Activated naive CD8-positive, alpha-beta T cell treated with anti-CD3 and anti-CD28 coated beads for 36 hours (primary cell): ENCODE data around the gene FAIM. TPM values are rescaled to one million over a fixed set of nuclear protein-coding genes. Genes with fewer than 3 reads are reported as not detected.
"Not testable (repeated sequence)": the region's sequence is repeated elsewhere in the genome, so short reads cannot be mapped to it uniquely, and the experiment has no call there.

Experiments
- DNase-seq: peaks from one replicate; pipeline ENCODE4 v3.0.0; 2021
- H3K27ac Mint-ChIP-seq: one replicate; pipeline ENCODE4 v1.8.0; 2022; ENCODE audit warnings: mild to moderate bottlenecking, moderate library complexity, mixed read lengths
- H3K27me3 Mint-ChIP-seq: one replicate; pipeline ENCODE4 v1.8.0; 2022; ENCODE audit warnings: mild to moderate bottlenecking, mixed read lengths
- H3K36me3 Mint-ChIP-seq: one replicate; pipeline ENCODE4 v1.8.0; 2021; ENCODE audit warnings: mild to moderate bottlenecking, mixed read lengths
- H3K4me1 Mint-ChIP-seq: one replicate; pipeline ENCODE4 v1.8.0; 2021; ENCODE audit warnings: mixed read lengths
- H3K4me3 Mint-ChIP-seq: one replicate; pipeline ENCODE4 v1.8.0; 2022; ENCODE audit warnings: mild to moderate bottlenecking, moderate library complexity, mixed read lengths
- H3K9me3 Mint-ChIP-seq: one replicate; pipeline ENCODE4 v1.8.0; 2022; ENCODE audit warnings: mixed read lengths
- total RNA-seq, 2 experiments: library from RNA; stranded (reverse); gene quantifications; one replicate each; pipeline ENCODE4 v1.2.3, GENCODE V29; 2021

Gene FAIM
- total RNA-seq, 2 experiments from 2014 or later = 7.9 to 8.3 TPM

DNA sequence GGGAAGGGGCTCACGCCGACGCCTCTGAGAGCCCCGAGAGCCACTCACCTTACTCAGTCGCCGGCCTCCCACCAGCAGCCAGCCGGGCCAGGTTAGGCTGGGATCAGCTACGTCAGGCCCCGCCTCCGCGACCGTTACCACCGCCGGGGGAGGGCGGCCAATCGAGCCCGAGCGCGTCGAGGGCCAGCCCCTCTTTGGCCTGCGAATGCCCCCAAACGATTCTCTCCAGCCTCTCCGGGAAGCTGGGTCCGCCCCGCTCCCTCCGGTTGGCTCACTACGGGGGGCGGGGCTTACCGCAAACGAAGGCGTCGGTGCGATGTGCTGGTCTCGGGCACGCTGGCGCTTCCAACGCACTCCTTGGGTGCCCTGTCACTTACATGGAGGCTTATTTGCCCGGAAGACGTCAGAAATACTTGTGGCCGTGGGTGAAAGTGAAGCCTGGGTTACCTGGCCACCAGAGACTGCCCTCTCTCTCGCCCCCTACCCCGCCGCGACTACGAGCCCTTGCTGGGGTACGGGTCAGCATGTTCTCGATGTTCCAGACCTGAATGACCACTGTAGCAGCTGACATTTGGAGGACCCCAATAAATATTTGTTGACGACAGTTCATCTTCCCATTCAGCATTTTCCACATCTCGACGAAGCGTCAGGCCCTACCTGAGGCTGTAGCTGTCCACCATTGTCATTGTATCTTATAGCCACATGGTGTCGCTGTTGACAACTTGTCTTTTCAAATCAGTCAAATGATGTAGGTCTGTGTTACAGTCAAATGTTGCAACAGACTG, 14.2 kb upstream of the FAIM start, which contains the start of gene CEP70:
TSS of gene CEP70 (minus strand) at position 111 of the 785 bp plus-strand sequence. CDS start 21,333 bp downstream, outside the sequence.
- H3K27me3 Mint-ChIP-seq = no peaks in the 10 kb centered on the region
- peak within 1 kb of the TSS; percentile 86 for H3K4me3 Mint-ChIP-seq
- H3K9me3 Mint-ChIP-seq = no peaks in the 10 kb centered on the region
- peaks cover 3% of the 10 kb centered on the region for H3K36me3 Mint-ChIP-seq
- H3K4me1 Mint-ChIP-seq = peaks cover 13% of the 10 kb centered on the region
- DNase-seq = peak; percentile 94
- H3K27ac Mint-ChIP-seq = peak within 1 kb of the TSS; percentile 98

GRCh38 chr3:138594935-138595610, 13.5 kb upstream of the FAIM start:
- peaks cover 13% of the 10 kb centered on the region for H3K4me1 Mint-ChIP-seq

DNA sequence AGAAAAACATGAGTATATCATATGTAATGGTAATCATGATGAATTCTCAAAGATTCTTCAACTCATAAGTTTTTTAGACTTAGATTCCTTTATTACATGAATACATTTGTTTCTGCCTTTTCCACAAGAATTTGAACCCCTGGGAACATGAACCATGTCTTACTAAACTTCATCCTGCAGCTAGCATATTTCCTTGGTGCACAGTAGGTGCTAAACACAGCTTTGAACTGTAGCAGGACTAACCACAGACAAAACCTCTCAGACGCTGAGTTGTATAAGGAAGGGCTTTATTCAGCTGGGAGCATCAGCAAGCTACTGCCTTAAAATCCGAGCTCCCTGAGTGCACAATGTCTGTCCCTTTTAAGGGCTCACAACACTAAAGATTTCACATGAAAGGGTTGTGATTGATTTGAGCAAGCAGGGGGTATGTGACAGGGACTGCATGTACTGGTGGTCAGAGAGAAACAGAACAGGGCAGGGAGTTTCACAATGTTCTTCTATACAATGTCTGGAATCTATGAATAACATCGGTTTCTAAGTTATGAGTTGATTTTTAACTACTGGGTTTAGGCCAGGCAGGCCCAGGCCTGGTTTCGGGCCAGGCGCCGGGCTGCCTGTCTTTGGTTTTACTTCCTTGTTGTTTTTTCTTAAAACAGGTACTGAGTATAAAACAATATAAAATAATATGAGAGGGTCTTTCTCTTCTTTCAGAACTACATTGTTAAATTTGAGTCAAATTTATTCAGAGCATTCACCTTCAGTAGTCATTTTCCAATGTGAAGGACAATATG, 11.2 kb upstream of the FAIM start:
- H3K36me3 Mint-ChIP-seq, H3K4me3 Mint-ChIP-seq, H3K27ac Mint-ChIP-seq, H3K4me1 Mint-ChIP-seq, DNase-seq, H3K9me3 Mint-ChIP-seq, H3K27me3 Mint-ChIP-seq: not testable (repeated sequence)

More at GRCh38 chr3:138594935-138595610, 13.5 kb upstream of the FAIM start:
- peaks cover 3% of the 10 kb centered on the region for H3K36me3 Mint-ChIP-seq
- H3K4me3 Mint-ChIP-seq = peak overlapping the region; percentile 86
- DNase-seq = no peak
- H3K27ac Mint-ChIP-seq = peak overlapping the region; percentile 98
- H3K9me3 Mint-ChIP-seq = no peaks in the 10 kb centered on the region
- no peaks in the 10 kb centered on the region for H3K27me3 Mint-ChIP-seq

- DNase-seq = no peak
- no peaks in the 10 kb centered on the region for H3K27me3 Mint-ChIP-seq
- H3K36me3 Mint-ChIP-seq = peaks cover 8% of the 10 kb centered on the region
- peaks cover 7% of the 10 kb centered on the region for H3K9me3 Mint-ChIP-seq
- no peak overlapping the region for H3K4me3 Mint-ChIP-seq
- no peak overlapping the region for H3K27ac Mint-ChIP-seq
- peaks cover 7% of the 10 kb centered on the region for H3K4me1 Mint-ChIP-seq
Measured at GRCh38 chr3:138598534-138598933, 10.0 kb upstream of the FAIM start.

GRCh38 chr3:138600100-138600745, 8.3 kb upstream of the FAIM start:
- no peak for DNase-seq
- Mint-ChIP-seq H3K4me3 (no peak overlapping the region), H3K36me3 (peaks cover 8% of the 10 kb centered on the region), H3K4me1 (no peaks in the 10 kb centered on the region), H3K27me3 (no peaks in the 10 kb centered on the region), H3K27ac (no peak overlapping the region), H3K9me3 (peaks cover 7% of the 10 kb centered on the region)

- not testable (repeated sequence) for H3K9me3 Mint-ChIP-seq, H3K4me1 Mint-ChIP-seq, H3K36me3 Mint-ChIP-seq, DNase-seq, H3K27ac Mint-ChIP-seq, H3K4me3 Mint-ChIP-seq, H3K27me3 Mint-ChIP-seq
Measured at GRCh38 chr3:138601661-138602060, 6.9 kb upstream of the FAIM start.

DNA sequence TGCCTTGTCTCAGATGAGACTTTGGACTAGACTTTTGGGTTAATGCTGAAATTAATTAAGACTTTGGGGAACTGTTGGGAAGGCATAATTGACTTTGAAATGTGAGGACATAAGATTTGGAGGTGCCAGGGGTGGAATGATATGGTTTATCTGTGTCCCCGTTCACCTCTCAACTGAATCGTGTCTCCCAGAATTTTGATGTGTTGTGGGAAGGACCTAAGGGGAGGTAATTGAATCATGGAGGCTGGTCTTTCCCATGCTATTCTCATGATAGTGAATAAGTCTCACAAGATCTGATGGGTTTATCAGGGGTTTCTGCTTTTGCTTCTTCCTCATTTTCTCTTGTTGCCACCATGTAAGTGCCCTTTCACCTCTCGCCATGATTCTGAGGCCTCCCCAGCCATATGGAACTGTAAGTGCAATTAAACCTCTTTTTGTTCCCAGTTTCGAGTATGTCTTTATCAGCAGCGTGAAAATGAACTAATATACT, 4.4 kb upstream of the FAIM start:
- not testable (repeated sequence) for H3K36me3 Mint-ChIP-seq, DNase-seq, H3K27ac Mint-ChIP-seq, H3K27me3 Mint-ChIP-seq, H3K4me1 Mint-ChIP-seq, H3K9me3 Mint-ChIP-seq, H3K4me3 Mint-ChIP-seq

DNA sequence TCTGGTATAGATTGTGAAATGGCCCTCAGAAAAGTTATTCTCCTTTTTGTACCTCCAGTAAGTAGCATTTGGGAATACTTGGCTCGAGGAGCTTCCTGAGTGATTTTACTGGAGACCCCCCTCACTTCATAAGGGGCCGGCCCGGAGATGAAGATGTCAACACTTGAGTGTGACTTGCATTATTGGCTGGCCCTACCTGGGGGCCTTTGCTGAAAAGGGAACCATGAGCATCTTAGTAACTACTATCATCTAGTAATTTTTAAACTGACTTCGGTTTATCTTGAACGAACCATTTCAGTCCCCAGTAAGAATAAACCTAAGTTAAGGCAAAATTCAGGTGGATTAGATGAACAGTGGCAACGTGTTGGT, 1.3 kb downstream of the FAIM start:
- no peaks in the 10 kb centered on the region for H3K27me3 Mint-ChIP-seq
- no peaks in the 10 kb centered on the region for H3K36me3 Mint-ChIP-seq
- H3K4me3 Mint-ChIP-seq = peak overlapping the region; percentile 90
- DNase-seq = no peak
- H3K4me1 Mint-ChIP-seq = peaks cover 8% of the 10 kb centered on the region
- H3K27ac Mint-ChIP-seq = peak overlapping the region; percentile 91
- H3K9me3 Mint-ChIP-seq = no peaks in the 10 kb centered on the region

- no peaks in the 10 kb centered on the region for H3K27me3 Mint-ChIP-seq
- H3K9me3 Mint-ChIP-seq = no peaks in the 10 kb centered on the region
Measured at GRCh38 chr3:138615462-138615861, 6.9 kb downstream of the FAIM start.

GRCh38 chr3:138620431-138620830, 11.9 kb downstream of the FAIM start:
- Mint-ChIP-seq H3K9me3 (no peaks in the 10 kb centered on the region), H3K27me3 (no peaks in the 10 kb centered on the region), H3K27ac (no peak overlapping the region), H3K36me3 (no peaks in the 10 kb centered on the region), H3K4me3 (no peak overlapping the region), H3K4me1 (peaks cover 2% of the 10 kb centered on the region)
- no peak for DNase-seq

More at GRCh38 chr3:138615462-138615861, 6.9 kb downstream of the FAIM start:
- H3K4me3 Mint-ChIP-seq = no peak overlapping the region
- no peaks in the 10 kb centered on the region for H3K36me3 Mint-ChIP-seq
- no peak overlapping the region for H3K27ac Mint-ChIP-seq
- H3K4me1 Mint-ChIP-seq = peaks cover 2% of the 10 kb centered on the region
- no peak for DNase-seq

GRCh38 chr3:138624518-138624917, 15.9 kb downstream of the FAIM start:
- H3K9me3 Mint-ChIP-seq = no peaks in the 10 kb centered on the region
- no peaks in the 10 kb centered on the region for H3K36me3 Mint-ChIP-seq
- no peak overlapping the region for H3K4me3 Mint-ChIP-seq
- no peak overlapping the region for H3K27ac Mint-ChIP-seq
- DNase-seq = no peak
- no peaks in the 10 kb centered on the region for H3K27me3 Mint-ChIP-seq
- H3K4me1 Mint-ChIP-seq = peaks cover 6% of the 10 kb centered on the region

DNA sequence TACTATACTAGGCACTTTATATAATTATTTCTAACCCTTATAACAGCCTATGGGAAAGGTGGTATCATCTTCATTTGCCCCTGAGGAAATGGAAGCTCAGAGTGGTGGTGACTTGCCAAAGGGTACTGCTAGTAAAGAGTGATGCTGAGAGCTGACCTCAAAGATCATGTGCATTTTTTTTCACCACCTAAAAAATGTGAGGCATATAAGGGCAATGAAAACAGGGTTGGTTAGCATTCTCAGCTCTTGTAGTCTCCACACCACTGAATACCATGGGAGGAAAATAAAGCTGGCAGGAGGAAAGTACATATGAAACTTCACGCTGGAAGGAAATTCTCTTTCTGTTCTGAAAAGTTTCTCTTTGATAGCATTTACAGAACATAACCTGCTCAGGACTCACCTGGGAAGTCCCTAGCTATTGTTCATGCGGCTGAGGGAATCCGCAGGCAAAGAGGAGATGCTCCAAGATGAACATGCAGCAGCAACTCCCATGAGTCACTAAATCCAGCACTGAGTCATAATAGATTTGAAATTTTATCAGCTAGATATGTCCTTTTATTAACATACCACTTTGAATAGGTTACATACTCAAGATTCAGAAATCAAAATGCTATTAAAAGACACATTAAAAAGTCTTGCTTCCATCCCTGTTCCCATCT, 17.3 kb downstream of the FAIM start:
- H3K27me3 Mint-ChIP-seq = no peaks in the 10 kb centered on the region

GRCh38 chr3:138629526-138629925, 21.0 kb downstream of the FAIM start:
- peaks cover 4% of the 10 kb centered on the region for H3K4me1 Mint-ChIP-seq
- no peaks in the 10 kb centered on the region for H3K9me3 Mint-ChIP-seq
- no peak overlapping the region for H3K4me3 Mint-ChIP-seq
- H3K36me3 Mint-ChIP-seq = no peaks in the 10 kb centered on the region
- H3K27ac Mint-ChIP-seq = no peak overlapping the region
- H3K27me3 Mint-ChIP-seq = no peaks in the 10 kb centered on the region
- no peak for DNase-seq

More for the DNA sequence above, 17.3 kb downstream of the FAIM start:
- H3K4me1 Mint-ChIP-seq = peaks cover 4% of the 10 kb centered on the region
- no peaks in the 10 kb centered on the region for H3K36me3 Mint-ChIP-seq
- H3K4me3 Mint-ChIP-seq = no peak overlapping the region
- H3K9me3 Mint-ChIP-seq = no peaks in the 10 kb centered on the region
- H3K27ac Mint-ChIP-seq = no peak overlapping the region
- no peak for DNase-seq

DNA sequence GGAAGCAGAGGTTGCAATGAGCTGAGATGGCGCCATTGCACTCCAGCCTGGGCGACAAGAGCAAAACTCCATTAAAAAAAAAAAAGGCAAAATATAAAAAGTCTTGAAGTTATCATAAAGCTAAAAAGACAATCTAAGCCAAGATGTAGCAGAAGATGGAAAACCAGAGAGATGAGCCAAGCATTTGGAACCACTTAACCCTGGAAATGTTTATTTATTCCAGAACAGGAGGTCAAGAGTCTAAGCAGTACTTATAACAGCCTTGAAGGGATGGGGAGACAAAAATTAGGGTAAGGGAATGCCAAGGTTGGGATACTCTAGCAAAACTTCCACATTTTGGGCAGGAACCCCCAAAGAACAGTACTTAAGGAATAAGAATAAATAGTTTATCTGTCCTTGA, 30.1 kb downstream of the FAIM start:
- peaks cover 6% of the 10 kb centered on the region for H3K36me3 Mint-ChIP-seq
- H3K4me1 Mint-ChIP-seq = no peaks in the 10 kb centered on the region
- peaks cover 30% of the 10 kb centered on the region for H3K9me3 Mint-ChIP-seq
- H3K27ac Mint-ChIP-seq = no peak overlapping the region
- H3K27me3 Mint-ChIP-seq = no peaks in the 10 kb centered on the region
- DNase-seq = no peak
- no peak overlapping the region for H3K4me3 Mint-ChIP-seq
